HG02884 (cell line): ENCODE results near the gene ZNF558.

ENCODE experiments used
- ATAC-seq: cut with Tn5 transposase; IDR thresholded peaks from one replicate; pipeline ENCODE4 v1.9.1; 2021; ENCODE audit warnings: mild to moderate bottlenecking, moderate library complexity; ENCODE audit not compliant: unreplicated experiment

ZNF558 gene

DNA sequence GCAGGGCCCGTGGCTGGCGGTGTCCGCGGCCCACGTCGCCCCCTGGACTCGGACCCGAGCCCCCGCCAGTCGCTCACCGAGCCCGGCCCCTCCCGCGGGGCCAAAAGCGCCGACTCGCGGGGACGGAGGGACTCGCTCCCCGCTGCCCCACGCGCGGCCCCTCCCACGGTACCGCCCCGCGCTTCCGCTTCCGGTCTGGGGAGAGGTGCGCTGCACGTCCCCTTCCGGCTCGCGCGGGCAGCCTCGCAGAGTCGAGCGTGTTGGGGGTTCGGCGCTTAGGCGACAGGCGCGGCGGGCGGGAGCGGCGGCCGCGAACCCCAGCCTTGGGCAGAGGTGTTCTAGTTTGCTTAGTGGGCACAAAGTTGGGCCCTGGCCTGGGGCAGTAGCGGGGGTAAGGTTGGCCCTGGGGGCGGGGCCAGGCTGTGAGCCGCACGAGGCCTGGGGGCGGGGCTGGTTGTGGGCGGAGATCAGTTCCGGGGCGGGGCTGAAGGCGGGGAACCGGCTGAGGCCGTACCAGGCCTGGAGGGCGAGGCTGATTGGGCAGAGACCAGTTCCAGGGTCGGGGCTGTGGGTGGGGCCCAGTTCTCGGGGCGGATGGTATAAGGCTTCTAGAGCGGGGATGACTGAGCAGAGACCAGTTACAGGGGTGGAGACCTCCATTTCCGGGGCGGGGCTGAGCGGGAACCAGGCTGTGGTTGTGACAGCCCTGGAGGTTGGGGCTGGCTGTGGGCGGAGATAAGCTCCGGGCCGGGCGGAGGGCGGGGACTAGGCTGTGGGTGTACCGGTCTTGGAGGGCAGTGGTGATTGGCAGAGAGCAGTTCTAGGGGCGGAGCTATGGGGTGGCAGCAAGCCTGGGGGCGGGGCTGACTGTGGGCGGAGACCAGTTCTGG lies at the start of gene ZNF558, which contains the start of gene MBD3L1:
ZNF558 (minus strand) TSS at position 173 of the 890 bp plus-strand sequence. CDS start 9,645 bp downstream, outside the sequence.
MBD3L1 (plus strand) TSS at position 246 of the 890 bp plus-strand sequence. CDS start 10,302 bp downstream, outside the sequence.
- peak; percentile 86 for ATAC-seq

- ATAC-seq: no peak
Measured at GRCh38 chr19:8881512-8881911, 49.4 kb upstream of the ZNF558 start.

DNA sequence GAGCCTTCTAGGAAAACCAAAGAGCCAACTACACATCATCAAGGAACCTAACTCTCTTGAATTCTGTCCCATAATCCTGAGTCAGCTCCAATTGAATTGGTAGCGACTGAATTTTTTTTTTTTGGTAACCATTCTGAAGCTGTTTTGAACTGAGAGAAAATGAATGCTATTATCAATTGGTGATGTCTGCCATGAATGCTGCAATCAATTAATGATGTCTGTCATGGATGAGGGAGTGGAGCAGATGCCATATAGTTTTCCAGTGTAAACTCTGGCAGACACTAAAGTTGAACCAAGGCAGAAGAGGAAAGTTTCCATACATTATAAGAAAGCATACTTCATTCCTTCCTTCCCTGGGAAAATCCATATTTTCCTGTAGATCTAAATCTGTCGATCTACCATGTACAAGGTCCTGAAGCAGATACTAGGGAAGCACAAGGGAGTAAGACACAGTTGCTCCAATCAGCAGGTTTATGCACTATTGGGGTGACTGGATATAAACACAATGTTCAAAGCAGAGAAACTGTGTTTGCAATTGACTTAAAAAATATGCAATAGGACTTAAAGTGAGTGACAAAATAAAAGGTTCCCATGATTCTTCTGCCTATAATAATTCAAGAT lies 48.9 kb upstream of the ZNF558 start:
- no peak for ATAC-seq

- no peak for ATAC-seq
Measured at GRCh38 chr19:8877854-8878705, 46.0 kb upstream of the ZNF558 start.

- no peak for ATAC-seq
Measured at GRCh38 chr19:8866344-8866743, 34.2 kb upstream of the ZNF558 start.

GRCh38 chr19:8858260-8858659 lies 26.2 kb upstream of the ZNF558 start:
- ATAC-seq: no peak

GRCh38 chr19:8850488-8850887 lies 18.4 kb upstream of the ZNF558 start:
- no peak for ATAC-seq

GRCh38 chr19:8849232-8849631 lies 17.1 kb upstream of the ZNF558 start:
- ATAC-seq: no peak

GRCh38 chr19:8846819-8847218 lies 14.7 kb upstream of the ZNF558 start:
- no peak for ATAC-seq

DNA sequence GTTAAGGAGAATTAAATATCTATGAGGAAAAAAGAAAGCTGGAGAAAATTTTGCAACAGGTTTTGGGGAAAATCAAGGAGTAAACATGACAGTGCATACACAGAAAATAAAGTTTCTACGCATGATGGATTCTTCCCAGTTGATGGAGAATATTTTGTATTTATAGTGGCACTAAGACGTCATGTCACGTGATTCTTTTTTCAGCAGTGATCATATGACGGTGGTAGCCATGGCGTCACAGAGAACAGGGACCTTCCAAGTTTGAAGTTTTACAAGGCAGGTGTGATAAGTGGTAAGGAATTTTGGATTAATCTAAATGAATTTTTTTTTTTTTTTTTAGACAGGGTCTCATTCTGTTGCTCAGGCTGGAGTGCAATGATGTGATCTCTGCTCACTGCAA lies 8.6 kb upstream of the ZNF558 start:
- ATAC-seq: no peak

- ATAC-seq: no peak
Measured at GRCh38 chr19:8835877-8836276, 3.8 kb upstream of the ZNF558 start.

GRCh38 chr19:8835446-8835845 lies 3.3 kb upstream of the ZNF558 start:
- ATAC-seq: no peak

DNA sequence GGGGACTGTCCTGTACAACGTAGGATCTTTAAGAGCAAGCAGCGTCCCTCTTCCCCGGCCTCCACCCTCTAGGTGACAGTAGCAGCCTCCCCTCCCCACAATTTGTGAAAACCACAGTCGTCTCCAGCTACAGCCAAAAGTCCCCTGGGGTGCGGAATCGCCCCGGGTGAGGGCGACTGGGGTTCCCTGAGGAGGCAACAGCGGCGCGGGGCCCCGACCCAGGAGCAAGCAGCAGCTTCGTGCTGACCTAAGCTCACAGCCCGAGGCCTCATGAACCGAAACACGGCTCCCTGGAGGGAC lies 322 bp downstream of the ZNF558 start:
- no peak for ATAC-seq

- ATAC-seq: no peak
Measured at GRCh38 chr19:8831373-8831772, 731 bp downstream of the ZNF558 start.

- no peak for ATAC-seq
Measured at GRCh38 chr19:8827277-8827676, 4.8 kb downstream of the ZNF558 start.

- ATAC-seq: no peak
Measured at GRCh38 chr19:8826371-8826770, 5.7 kb downstream of the ZNF558 start.

GRCh38 chr19:8821748-8822241 lies 10.3 kb downstream of the ZNF558 start:
- no peak for ATAC-seq

- ATAC-seq: no peak
Measured at GRCh38 chr19:8820234-8820633, 11.9 kb downstream of the ZNF558 start.

DNA sequence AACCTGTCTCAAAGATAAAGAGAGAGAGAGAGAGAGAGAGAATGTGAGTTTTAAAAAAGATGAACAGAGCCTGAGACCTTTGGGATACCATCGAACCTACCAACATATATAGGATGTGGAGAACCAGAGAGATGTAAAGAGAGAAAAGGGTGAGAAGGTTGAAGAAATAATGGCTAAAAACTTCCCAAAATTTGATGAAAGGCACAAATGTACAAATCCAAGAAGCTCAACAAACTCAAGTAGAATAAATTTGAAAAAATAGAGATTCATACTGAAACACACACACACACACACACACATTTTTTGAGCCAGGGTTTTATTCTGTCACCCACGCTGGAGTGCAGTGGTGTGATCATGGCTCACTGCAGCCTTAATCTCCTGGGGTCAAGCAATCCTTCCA lies 16.3 kb downstream of the ZNF558 start:
- no peak for ATAC-seq

GRCh38 chr19:8814176-8814575 lies 17.9 kb downstream of the ZNF558 start:
- ATAC-seq: no peak
